ENCODE measurements around the gene LPCAT1. TPM values are rescaled to one million over a fixed set of nuclear protein-coding genes. Genes with fewer than 3 reads are reported as not detected.

The LPCAT1 gene
- total and polyA plus RNA-seq, 2 donors (not counting 3 experiments of a cell fraction or from before 2014, with no cell fraction given): 28.9 to 57.2 TPM

DNA sequence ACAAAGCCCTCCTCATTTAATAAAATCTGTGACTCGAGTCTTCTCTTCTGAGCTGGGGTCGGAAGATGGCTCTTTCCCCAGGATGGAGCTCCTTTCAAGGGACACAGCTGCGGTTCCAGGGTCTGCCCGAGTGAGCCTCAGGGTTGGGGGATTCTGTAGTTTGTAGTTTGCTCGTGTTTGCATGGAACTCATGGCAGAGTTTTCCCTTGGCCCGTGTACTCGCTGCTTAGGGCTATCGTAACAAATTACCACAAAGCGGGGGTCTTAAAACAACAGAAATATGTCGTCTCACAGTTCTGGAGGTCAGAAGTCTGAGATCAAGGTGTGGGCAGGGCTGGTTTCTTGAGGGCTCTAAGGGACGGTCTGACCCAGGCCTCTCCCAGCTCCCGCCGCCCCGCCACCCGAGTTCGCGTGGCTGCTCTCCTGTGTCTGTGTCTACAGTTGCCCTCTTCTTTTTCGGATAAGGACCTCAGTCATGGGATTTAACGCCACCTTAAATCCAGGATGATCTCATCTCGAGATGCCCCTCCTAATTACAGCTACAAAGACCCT lies 13.9 kb upstream of the LPCAT1 start:
- TF ChIP-seq, protein P1, sequence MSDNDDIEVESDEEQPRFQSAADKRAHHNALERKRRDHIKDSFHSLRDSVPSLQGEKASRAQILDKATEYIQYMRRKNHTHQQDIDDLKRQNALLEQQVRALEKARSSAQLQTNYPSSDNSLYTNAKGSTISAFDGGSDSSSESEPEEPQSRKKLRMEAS (IDR thresholded peaks at IDR 0.05; ENCODE audit: insufficient read depth, insufficient read length): no peak
- TF ChIP-seq POLR2AphosphoS5 (IDR thresholded peaks at IDR 0.05; ENCODE audit: insufficient read depth, low read depth, low read length) (no peak), FOS (IDR thresholded peaks at IDR 0.05; ENCODE audit: borderline replicate concordance, insufficient read depth, low read length) (no peak), POLR2A (IDR thresholded peaks at IDR 0.05; ENCODE audit: low read depth, low read length) (no peak), JUN (IDR thresholded peaks at IDR 0.05; ENCODE audit: borderline replicate concordance, insufficient read depth, insufficient read length, low read depth) (no peak), GATA2 (IDR thresholded peaks at IDR 0.05; ENCODE audit: insufficient read depth, insufficient read length, low read depth, low read length) (no peak)
- TF ChIP-seq, protein P2, sequence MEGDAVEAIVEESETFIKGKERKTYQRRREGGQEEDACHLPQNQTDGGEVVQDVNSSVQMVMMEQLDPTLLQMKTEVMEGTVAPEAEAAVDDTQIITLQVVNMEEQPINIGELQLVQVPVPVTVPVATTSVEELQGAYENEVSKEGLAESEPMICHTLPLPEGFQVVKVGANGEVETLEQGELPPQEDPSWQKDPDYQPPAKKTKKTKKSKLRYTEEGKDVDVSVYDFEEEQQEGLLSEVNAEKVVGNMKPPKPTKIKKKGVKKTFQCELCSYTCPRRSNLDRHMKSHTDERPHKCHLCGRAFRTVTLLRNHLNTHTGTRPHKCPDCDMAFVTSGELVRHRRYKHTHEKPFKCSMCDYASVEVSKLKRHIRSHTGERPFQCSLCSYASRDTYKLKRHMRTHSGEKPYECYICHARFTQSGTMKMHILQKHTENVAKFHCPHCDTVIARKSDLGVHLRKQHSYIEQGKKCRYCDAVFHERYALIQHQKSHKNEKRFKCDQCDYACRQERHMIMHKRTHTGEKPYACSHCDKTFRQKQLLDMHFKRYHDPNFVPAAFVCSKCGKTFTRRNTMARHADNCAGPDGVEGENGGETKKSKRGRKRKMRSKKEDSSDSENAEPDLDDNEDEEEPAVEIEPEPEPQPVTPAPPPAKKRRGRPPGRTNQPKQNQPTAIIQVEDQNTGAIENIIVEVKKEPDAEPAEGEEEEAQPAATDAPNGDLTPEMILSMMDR (IDR thresholded peaks at IDR 0.05; ENCODE audit: extremely low read depth in 1 of 2, insufficient read depth in 1 of 2, low read depth in 1 of 2, low read length in 2 of 2): no peak
- Histone ChIP-seq H3K4me2 (ENCODE audit: insufficient read depth, low read length) (no peak overlapping the region), H3K9me1 (replicated peaks; ENCODE audit: control insufficient read depth, extremely low read depth, insufficient read depth, low read length) (no peaks in the 10 kb centered on the region), H3K27ac (ENCODE audit: insufficient read depth, low read depth, low read length) (no peak overlapping the region), H3K27me3 (ENCODE audit: control insufficient read depth in 2 of 2, insufficient read depth in 2 of 2, low read length in 2 of 2) (peaks cover 7 to 21% of the 10 kb centered on the region in 2 experiments), H2AFZ (ENCODE audit: low read depth, low read length) (no peak overlapping the region), H4K20me1 (replicated peaks; ENCODE audit: control insufficient read depth, extremely low read depth, insufficient read depth, low read length) (no peaks in the 10 kb centered on the region), H3K9me3 (replicated peaks; ENCODE audit: control insufficient read depth, insufficient read depth, low read length) (no peaks in the 10 kb centered on the region), H3K79me2 (ENCODE audit: control insufficient read depth, insufficient read depth, low read length) (no peaks in the 10 kb centered on the region), H3K36me3 (ENCODE audit: control insufficient read depth in 2 of 2, extremely low read depth in 1 of 2, insufficient read depth in 2 of 2, low read length in 2 of 2) (no peaks in the 10 kb centered on the region), H3K4me3 (replicated peaks in 1 of 3; ENCODE audit: insufficient read depth in 1 of 3, low read depth in 1 of 3, low read length in 3 of 3) (no peak overlapping the region), H3K9ac (replicated peaks; ENCODE audit: extremely low read depth, insufficient read depth, low read length) (no peak overlapping the region), H3K4me1 (ENCODE audit: control insufficient read depth, extremely low read depth, insufficient read depth, low read length) (peaks cover under 1% of the 10 kb centered on the region)
- POLR2A ChIA-PET: no interaction called here
- FAIRE-seq (no peak), DNase-seq (ENCODE audit: low read depth, low spot score) (no peak)
- BruUV-seq (replicated peaks): no TSS peak
- intact Hi-C loops (cut with micrococcal nuclease): no loop called here
- CTCF ChIA-PET: no interaction called here
- dilution Hi-C loops (cut with MboI; ENCODE audit: extremely low pct_ligation_motif_present, low sequenced_read_pairs): no loop called here
